ENCODE data around the gene UGT1A3. TPM values are rescaled to one million over a fixed set of nuclear protein-coding genes. Genes with fewer than 3 reads are reported as not detected.

Gene UGT1A3
- total RNA-seq (not detected), polyA plus RNA-seq (ENCODE audit: insufficient read length in 6 of 6) (not detected)
- long read RNA-seq, donor 1: 0 reads
- long read RNA-seq, donor 2: 0 reads
- long read RNA-seq, donor 3: 0 reads
- long read RNA-seq, donor 4: 0 reads
- long read RNA-seq, donor 5: 0 reads
- long read RNA-seq, donor 6: 0 reads
- long read RNA-seq, donor 7: 0 reads
- long read RNA-seq, donor 8: 0 reads
- long read RNA-seq, donor 9: 0 reads
- long read RNA-seq, donor 10: 0 reads
- long read RNA-seq, donor 11: 0 reads
- long read RNA-seq, donor 12: 0 reads

GRCh38 chr2:233728723-233729301 lies at the start of gene UGT1A3:
Gene UGT1A3 (plus strand): TSS chr2:233729042. CDS start chr2:233729127, 85 bp downstream.
- DNase-seq (no peak), ATAC-seq (no peak)
- no peak for TF ChIP-seq CTCF (IDR thresholded peaks at IDR 0.05)
- Histone ChIP-seq H3K27ac (no peak within 1 kb of the TSS), H3K9me3 (no peaks in the 10 kb centered on the region), H3K27me3 (no peaks in the 10 kb centered on the region), H3K36me3 (no peaks in the 10 kb centered on the region), H3K4me1 (no peaks in the 10 kb centered on the region), H3K4me3 (no peak within 1 kb of the TSS)
- intact Hi-C loops (cut with DNase I): no loop called here

- no peak for TF ChIP-seq CTCF (IDR thresholded peaks at IDR 0.05)
- Histone ChIP-seq H3K4me1 (no peaks in the 10 kb centered on the region), H3K4me3 (no peak overlapping the region), H3K36me3 (no peaks in the 10 kb centered on the region), H3K27me3 (no peaks in the 10 kb centered on the region), H3K27ac (no peak overlapping the region), H3K9me3 (no peaks in the 10 kb centered on the region)
- ATAC-seq (no peak), DNase-seq (no peak)
- intact Hi-C loops (cut with DNase I): no loop called here
Measured at GRCh38 chr2:233679196-233679595, 49.6 kb upstream of the UGT1A3 start.

- ATAC-seq: no peak
- Histone ChIP-seq H3K4me1 (no peaks in the 10 kb centered on the region), H3K4me3 (no peak overlapping the region), H3K27me3 (no peaks in the 10 kb centered on the region), H3K36me3 (no peaks in the 10 kb centered on the region), H3K9me3 (no peaks in the 10 kb centered on the region), H3K27ac (no peak overlapping the region)
- TF ChIP-seq CTCF (IDR thresholded peaks at IDR 0.05): no peak
- intact Hi-C loops (cut with DNase I): no loop called here
- DNase-seq: no peak
Measured at GRCh38 chr2:233680361-233681045, 48.3 kb upstream of the UGT1A3 start.

DNA sequence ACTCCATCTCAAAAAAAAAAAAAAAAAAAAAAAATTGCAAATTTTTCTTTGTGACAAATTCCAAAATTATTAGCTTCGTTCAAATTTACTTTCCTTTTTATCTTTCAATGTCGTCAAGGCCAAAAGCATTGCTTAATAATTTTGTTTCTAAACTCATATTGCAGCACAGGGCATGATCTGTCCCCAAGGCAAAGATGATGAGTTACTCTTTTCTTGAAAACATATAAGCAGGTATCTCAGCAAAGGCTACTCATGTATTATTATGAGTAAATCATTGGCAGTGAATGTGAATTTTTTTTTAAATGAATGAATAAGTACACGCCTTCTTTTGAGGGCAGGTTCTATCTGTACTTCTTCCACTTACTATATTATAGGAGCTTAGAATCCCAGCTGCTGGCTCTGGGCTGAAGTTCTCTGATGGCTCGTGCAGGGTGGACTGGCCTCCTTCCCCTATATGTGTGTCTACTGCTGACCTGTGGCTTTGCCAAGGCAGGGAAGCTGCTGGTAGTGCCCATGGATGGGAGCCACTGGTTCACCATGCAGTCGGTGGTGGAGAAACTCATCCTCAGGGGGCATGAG lies 47.2 kb upstream of the UGT1A3 start, which contains the start of gene UGT1A7:
TSS of gene UGT1A7 (plus strand) at position 381 of the 579 bp plus-strand sequence. CDS start at position 418, 37 bp downstream.
- Histone ChIP-seq H3K4me3 (no peak within 1 kb of the TSS), H3K9me3 (no peaks in the 10 kb centered on the region), H3K27ac (no peak within 1 kb of the TSS), H3K27me3 (no peaks in the 10 kb centered on the region), H3K4me1 (no peaks in the 10 kb centered on the region), H3K36me3 (no peaks in the 10 kb centered on the region)
- no peak for TF ChIP-seq CTCF (IDR thresholded peaks at IDR 0.05)
- no peak for DNase-seq
- intact Hi-C loops (cut with DNase I): no loop called here
- ATAC-seq: no peak

DNA sequence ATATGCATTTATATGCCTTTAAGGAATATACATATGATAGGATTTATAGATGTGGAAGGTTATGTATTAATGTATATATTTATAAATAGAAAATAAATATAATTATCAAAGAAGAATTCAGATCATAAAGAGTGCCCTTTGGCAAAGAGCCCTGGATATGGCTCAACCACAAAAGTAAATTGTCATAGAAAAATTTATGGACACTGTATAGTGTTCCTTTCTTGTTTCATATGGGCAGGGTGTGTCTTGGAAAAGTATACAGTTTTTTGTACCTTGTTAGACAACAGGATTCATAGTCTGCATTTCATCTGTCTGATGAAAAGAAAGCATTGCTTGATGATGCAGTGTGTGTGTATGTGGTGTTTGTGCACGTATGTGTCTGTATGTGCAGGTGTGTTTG lies 44.2 kb upstream of the UGT1A3 start:
- Histone ChIP-seq H3K9me3 (no peaks in the 10 kb centered on the region), H3K36me3 (no peaks in the 10 kb centered on the region), H3K27me3 (no peaks in the 10 kb centered on the region), H3K4me1 (no peaks in the 10 kb centered on the region), H3K27ac (no peak overlapping the region), H3K4me3 (no peak overlapping the region)
- DNase-seq (no peak), ATAC-seq (no peak)
- intact Hi-C loops (cut with DNase I): no loop called here
- no peak for TF ChIP-seq CTCF (IDR thresholded peaks at IDR 0.05)
